22Rv1 (cell line): ENCODE data around the gene MGAT4B.

Experiments used
- ZFX ChIP-seq: fragments of 450-650 bp; IDR thresholded peaks from 2 replicates; pipeline ENCODE4 v1.6.1; 2017; ENCODE audit warnings: antibody characterized with exemption, borderline replicate concordance
- TF ChIP-seq, protein P1 (sequence below): fragments of 450-650 bp; IDR thresholded peaks from 2 replicates; pipeline ENCODE4 v1.5.1; 2017; ENCODE audit warnings: mild to moderate bottlenecking

DNA sequence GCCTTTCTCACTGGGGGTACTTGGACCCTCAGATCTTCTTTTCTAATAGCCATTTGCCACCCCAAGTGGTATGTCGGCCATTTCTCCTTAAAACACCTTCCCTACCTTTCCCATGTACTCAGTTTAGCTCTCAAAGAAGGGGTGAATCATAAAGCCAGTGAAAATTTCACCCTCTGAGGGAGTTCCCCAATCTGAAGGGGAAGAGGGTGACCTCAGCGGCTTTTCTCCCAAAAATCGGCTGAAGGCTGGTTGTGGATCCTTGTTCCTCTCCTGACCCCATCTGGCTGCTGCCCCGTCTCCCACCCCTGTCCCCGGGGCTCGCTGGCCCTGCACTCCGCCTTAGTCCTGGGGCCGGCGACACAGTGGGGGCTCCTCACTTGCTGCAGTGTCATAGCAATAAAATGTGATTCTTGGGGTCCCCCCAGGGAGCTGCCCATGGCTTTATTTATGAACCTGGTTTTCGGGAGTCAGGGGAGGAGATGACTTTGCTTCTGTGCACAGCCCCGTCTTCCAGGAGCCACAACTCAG is 30.2 kb downstream of the MGAT4B start:
- no peak for TF ChIP-seq ZFX
- TF ChIP-seq, protein P1, sequence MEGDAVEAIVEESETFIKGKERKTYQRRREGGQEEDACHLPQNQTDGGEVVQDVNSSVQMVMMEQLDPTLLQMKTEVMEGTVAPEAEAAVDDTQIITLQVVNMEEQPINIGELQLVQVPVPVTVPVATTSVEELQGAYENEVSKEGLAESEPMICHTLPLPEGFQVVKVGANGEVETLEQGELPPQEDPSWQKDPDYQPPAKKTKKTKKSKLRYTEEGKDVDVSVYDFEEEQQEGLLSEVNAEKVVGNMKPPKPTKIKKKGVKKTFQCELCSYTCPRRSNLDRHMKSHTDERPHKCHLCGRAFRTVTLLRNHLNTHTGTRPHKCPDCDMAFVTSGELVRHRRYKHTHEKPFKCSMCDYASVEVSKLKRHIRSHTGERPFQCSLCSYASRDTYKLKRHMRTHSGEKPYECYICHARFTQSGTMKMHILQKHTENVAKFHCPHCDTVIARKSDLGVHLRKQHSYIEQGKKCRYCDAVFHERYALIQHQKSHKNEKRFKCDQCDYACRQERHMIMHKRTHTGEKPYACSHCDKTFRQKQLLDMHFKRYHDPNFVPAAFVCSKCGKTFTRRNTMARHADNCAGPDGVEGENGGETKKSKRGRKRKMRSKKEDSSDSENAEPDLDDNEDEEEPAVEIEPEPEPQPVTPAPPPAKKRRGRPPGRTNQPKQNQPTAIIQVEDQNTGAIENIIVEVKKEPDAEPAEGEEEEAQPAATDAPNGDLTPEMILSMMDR = no peak
